Mucosa of stomach (tissue), 1 donor: ENCODE data around the gene IL4R.
"Not testable (repeated sequence)": the region's sequence is repeated elsewhere in the genome, so short reads cannot be mapped to it uniquely, and the experiment has no call there.

Experiments
- H3K27me3 ChIP-seq: one replicate; pipeline ENCODE4 v1.7.0; 2013; ENCODE audit warnings: mild to moderate bottlenecking, low read length; ENCODE audit not compliant: control insufficient read depth, insufficient read depth
- H3K36me3 ChIP-seq: one replicate; pipeline ENCODE4 v1.7.0; 2013; ENCODE audit warnings: low read length; ENCODE audit not compliant: control insufficient read depth, insufficient read depth
- H3K4me1 ChIP-seq: one replicate; pipeline ENCODE4 v1.7.0; 2013; ENCODE audit warnings: mild to moderate bottlenecking, low read length; ENCODE audit not compliant: control insufficient read depth, insufficient read depth
- H3K4me3 ChIP-seq: one replicate; pipeline ENCODE4 v1.7.0; 2013; ENCODE audit warnings: low read length
- H3K9ac ChIP-seq: one replicate; pipeline ENCODE4 v1.7.0; 2013; ENCODE audit warnings: mild to moderate bottlenecking, low read length, moderate library complexity
- H3K9me3 ChIP-seq: one replicate; pipeline ENCODE4 v1.7.0; 2013; ENCODE audit warnings: mild to moderate bottlenecking, low read length, moderate library complexity; ENCODE audit not compliant: control insufficient read depth
- donor health status: Pancreatic carcinoma.

Gene IL4R

DNA sequence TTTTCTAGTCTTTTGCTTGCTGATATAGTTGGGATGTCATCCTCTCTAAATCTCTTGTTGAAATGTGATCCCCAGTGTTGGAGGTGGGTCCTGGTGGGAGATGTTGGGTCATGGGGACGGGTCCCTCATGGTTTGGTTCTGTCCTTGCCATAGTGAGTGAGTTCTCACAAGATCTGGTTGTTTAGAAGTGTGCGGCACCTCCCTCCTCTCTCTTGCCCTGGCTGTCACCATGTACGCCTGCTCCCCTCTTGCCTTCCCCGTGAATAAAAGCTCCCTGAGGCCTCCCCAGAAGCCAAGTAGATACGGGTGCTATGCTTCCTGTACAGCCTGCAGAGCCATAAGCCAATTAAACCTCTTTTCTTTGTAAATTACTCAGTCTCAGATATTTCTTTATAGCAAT is 15.2 kb downstream of the IL4R start:
- no peak overlapping the region for H3K4me3 ChIP-seq
- no peak overlapping the region for H3K9ac ChIP-seq
- no peaks in the 10 kb centered on the region for H3K27me3 ChIP-seq
- H3K4me1 ChIP-seq: peaks cover 53% of the 10 kb centered on the region
- H3K9me3 ChIP-seq: no peaks in the 10 kb centered on the region
- H3K36me3 ChIP-seq: peaks cover 4% of the 10 kb centered on the region

- peaks cover 50% of the 10 kb centered on the region for H3K4me1 ChIP-seq
- H3K9ac ChIP-seq, H3K27me3 ChIP-seq, H3K9me3 ChIP-seq, H3K36me3 ChIP-seq, H3K4me3 ChIP-seq: not testable (repeated sequence)
These were observed 15.8 kb downstream of the IL4R start for GRCh38 chr16:27329376-27330079.

DNA sequence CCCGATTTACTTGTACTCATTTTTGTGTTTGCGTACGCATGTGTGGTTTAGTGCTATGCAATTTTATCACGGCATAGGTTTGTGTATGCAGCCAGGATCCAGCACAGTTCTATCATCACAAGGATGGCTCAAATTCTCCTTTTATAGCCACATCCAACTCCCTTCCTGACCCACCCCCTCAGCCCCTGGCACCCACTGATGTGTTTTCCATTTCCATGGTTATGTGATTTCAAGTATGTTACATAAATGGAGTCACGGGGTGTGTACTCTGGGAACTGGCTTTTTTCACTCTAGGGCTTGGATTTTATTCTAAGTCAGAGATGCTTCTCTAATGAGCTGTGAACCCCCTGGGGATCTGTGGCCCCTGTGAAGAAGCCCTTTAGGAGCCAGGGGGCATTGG is 16.8 kb downstream of the IL4R start:
- H3K27me3 ChIP-seq: no peaks in the 10 kb centered on the region
- H3K9me3 ChIP-seq: no peaks in the 10 kb centered on the region
- no peak overlapping the region for H3K4me3 ChIP-seq
- peaks cover 47% of the 10 kb centered on the region for H3K4me1 ChIP-seq
- H3K9ac ChIP-seq: peak overlapping the region; percentile 42
- peaks cover 4% of the 10 kb centered on the region for H3K36me3 ChIP-seq

DNA sequence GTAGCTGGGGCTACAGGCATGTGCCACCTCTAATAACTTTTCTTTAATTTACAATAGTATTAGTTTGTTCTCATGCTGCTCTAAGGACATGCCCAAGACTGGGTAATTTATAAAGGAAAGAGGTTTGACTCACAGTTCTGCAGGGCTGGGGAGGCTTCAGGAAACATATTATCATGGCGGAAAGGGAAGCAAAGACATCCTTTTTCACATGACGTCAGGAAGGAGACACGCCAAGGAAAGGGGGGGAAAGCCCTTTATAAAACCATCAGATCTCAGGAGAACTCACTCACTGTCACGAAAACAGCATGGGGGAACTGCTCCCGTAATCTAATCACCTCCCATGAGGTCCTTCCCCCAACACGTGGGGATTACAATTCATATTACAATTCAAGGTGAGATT is 18.3 kb downstream of the IL4R start:
- H3K4me1 ChIP-seq: peaks cover 33% of the 10 kb centered on the region
- H3K9ac ChIP-seq: no peak overlapping the region
- peaks cover 4% of the 10 kb centered on the region for H3K36me3 ChIP-seq
- no peaks in the 10 kb centered on the region for H3K9me3 ChIP-seq
- no peak overlapping the region for H3K4me3 ChIP-seq
- no peaks in the 10 kb centered on the region for H3K27me3 ChIP-seq

DNA sequence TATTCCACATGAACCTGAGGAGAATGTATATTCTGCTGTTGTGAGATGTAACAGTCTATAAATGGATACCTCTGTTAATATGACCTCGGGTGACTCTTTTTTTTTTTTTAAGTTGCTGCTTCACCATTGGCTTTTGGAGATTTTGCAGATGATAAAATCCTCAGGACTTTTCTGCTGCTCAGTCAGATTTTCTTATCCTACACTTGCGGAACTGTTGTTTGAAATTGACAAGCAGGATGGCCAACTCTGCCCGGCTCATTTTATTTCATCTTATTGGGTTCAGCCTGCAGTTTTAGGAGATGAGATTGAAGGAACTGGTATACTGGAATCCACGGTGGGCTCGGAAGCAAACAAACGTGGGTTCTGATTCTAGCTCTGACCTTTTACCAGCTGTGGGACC is 19.3 kb downstream of the IL4R start:
- H3K9ac ChIP-seq: no peak overlapping the region
- no peak overlapping the region for H3K4me3 ChIP-seq
- peaks cover 26% of the 10 kb centered on the region for H3K4me1 ChIP-seq
- no peaks in the 10 kb centered on the region for H3K27me3 ChIP-seq
- peaks cover 4% of the 10 kb centered on the region for H3K36me3 ChIP-seq
- no peaks in the 10 kb centered on the region for H3K9me3 ChIP-seq

GRCh38 chr16:27333549-27333948 is 19.8 kb downstream of the IL4R start:
- peaks cover 4% of the 10 kb centered on the region for H3K36me3 ChIP-seq
- H3K9ac ChIP-seq: no peak overlapping the region
- H3K27me3 ChIP-seq: no peaks in the 10 kb centered on the region
- H3K4me1 ChIP-seq: peaks cover 25% of the 10 kb centered on the region
- H3K9me3 ChIP-seq: no peaks in the 10 kb centered on the region
- H3K4me3 ChIP-seq: no peak overlapping the region

DNA sequence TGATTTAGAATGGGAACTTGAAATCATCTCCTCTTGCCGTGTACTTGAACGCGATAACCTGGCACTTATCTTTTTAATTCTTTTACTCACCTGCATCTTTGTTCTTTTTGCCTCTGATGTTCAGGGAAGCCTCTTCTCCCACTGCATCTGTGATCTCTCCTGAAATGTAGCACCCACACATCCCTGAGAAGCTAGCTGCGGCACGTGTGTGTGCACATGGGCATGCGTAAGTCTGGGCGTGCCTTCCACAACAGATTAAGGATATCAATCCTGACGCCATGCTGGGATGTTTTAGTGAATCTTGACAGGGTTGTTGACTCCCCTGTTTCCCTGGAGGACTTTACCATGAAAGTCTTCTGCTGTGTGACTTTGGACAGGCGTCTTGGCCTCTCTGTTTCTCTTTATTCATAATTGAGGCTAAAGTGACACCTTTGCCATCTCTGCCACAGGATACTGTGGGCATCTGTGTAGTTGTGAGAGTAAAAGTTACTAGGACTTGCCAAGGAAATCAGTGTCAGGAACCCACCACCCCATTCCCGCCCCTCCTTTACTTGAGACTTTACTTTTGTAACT is 20.5 kb downstream of the IL4R start:
- Histone ChIP-seq H3K27me3 (no peaks in the 10 kb centered on the region), H3K4me1 (peaks cover 18% of the 10 kb centered on the region), H3K9me3 (no peaks in the 10 kb centered on the region), H3K36me3 (peaks cover 4% of the 10 kb centered on the region), H3K9ac (no peak overlapping the region), H3K4me3 (no peak overlapping the region)

DNA sequence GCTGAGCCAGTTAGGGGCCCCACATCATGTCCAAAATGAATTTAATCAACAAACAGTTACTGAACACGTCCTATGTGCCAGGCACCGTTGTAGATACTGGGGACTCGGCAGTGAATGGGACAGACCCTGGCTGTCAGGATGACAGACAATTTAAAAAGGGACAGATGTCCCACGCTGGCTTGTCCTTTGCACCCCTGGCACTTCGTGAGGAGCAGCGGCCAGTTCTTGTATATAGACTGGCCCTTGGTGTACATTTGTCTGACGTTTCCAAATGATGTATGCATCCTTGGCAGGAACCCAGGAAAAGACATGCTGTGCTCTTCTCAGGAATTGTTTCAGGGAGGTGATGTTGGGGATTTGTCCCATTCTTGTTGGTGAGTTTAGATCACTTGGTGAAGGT is 21.1 kb downstream of the IL4R start:
- Histone ChIP-seq H3K9ac (no peak overlapping the region), H3K9me3 (no peaks in the 10 kb centered on the region), H3K27me3 (no peaks in the 10 kb centered on the region), H3K4me1 (peaks cover 12% of the 10 kb centered on the region), H3K36me3 (peaks cover 4% of the 10 kb centered on the region), H3K4me3 (no peak overlapping the region)

DNA sequence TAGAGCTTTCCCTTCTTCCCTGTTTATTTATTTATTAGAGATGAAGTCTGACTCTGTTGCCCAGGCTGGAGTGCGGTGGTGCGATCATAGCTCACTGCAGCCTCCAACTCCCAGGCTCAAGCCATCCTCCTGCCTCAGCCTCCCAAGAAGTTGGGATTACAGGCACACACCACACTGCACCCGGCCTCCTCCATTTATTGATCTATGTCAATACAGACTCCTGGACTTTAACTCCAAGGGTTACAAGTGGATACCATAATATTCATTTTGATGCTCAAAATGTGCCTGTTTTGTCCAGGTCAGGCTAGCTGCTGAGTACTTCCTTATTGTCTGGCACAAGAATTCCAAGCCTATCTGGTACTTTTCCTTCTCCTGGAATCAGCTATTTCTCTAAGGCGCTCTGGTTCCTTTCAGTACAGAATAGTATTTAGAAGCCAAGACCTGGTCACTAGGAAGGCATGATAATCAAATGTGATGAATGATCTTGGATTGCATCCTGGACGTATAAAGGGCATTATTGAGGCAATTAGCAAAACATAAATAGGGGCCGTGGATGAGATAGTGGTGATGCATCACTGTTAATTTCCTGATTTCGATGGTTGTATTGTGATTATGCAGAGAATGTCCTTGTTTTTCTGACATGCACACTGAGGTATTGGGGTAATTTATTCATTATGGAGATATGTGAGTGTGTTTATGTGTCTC is 21.7 kb downstream of the IL4R start:
- H3K9ac ChIP-seq: no peak overlapping the region
- peaks cover 9% of the 10 kb centered on the region for H3K36me3 ChIP-seq
- H3K9me3 ChIP-seq: no peaks in the 10 kb centered on the region
- H3K4me3 ChIP-seq: no peak overlapping the region
- H3K4me1 ChIP-seq: peaks cover 10% of the 10 kb centered on the region
- no peaks in the 10 kb centered on the region for H3K27me3 ChIP-seq

- peaks cover 9% of the 10 kb centered on the region for H3K36me3 ChIP-seq
- no peaks in the 10 kb centered on the region for H3K9me3 ChIP-seq
- H3K27me3 ChIP-seq: no peaks in the 10 kb centered on the region
- H3K4me3 ChIP-seq: no peak overlapping the region
- peaks cover 3% of the 10 kb centered on the region for H3K4me1 ChIP-seq
- H3K9ac ChIP-seq: no peak overlapping the region
These were observed 23.2 kb downstream of the IL4R start for GRCh38 chr16:27337024-27337423.

GRCh38 chr16:27339180-27339579 is 25.4 kb downstream of the IL4R start:
- Histone ChIP-seq H3K9ac (no peak overlapping the region), H3K4me1 (peaks cover 3% of the 10 kb centered on the region), H3K36me3 (peaks cover 5% of the 10 kb centered on the region)

GRCh38 chr16:27340654-27341053 is 26.9 kb downstream of the IL4R start:
- H3K4me1 ChIP-seq: peaks cover 4% of the 10 kb centered on the region
- no peak overlapping the region for H3K4me3 ChIP-seq
- no peaks in the 10 kb centered on the region for H3K9me3 ChIP-seq

More at GRCh38 chr16:27339180-27339579, 25.4 kb downstream of the IL4R start:
- Histone ChIP-seq H3K27me3 (no peaks in the 10 kb centered on the region), H3K9me3 (no peaks in the 10 kb centered on the region), H3K4me3 (no peak overlapping the region)

More at GRCh38 chr16:27340654-27341053, 26.9 kb downstream of the IL4R start:
- H3K27me3 ChIP-seq: no peaks in the 10 kb centered on the region
- peaks cover 5% of the 10 kb centered on the region for H3K36me3 ChIP-seq
- H3K9ac ChIP-seq: no peak overlapping the region
